Breast epithelium (tissue), 4 donors: ENCODE results near the gene BORCS5. TPM values are rescaled to one million over a fixed set of nuclear protein-coding genes. Genes with fewer than 3 reads are reported as not detected.
A peak's percentile ranks its signal among the peaks of the same experiment; 100 is the strongest.

ENCODE experiments used
- DNase-seq, 2 donors: peaks; one replicate each; pipeline ENCODE4 v3.0.0-alpha.2; 2019; ENCODE audit warnings: low spot score in 2 of 2
- H3K27ac ChIP-seq, 2 donors: fragments of 200-600 bp; sonication (generic) in 1 of 2; one replicate each; pipeline ENCODE4 v1.5.1; 2016 to 2019; ENCODE audit warnings: mild to moderate bottlenecking in 1 of 2
- H3K27me3 ChIP-seq, 2 donors: fragments of 200-600 bp; sonication (generic) in 1 of 2; one replicate each; pipeline versions ENCODE4 v1.5.1 to v1.6.0; 2017 to 2019; ENCODE audit warnings: control low read depth in 1 of 2, mild to moderate bottlenecking in 1 of 2
- H3K36me3 ChIP-seq: fragments of 200-600 bp; one replicate; pipeline ENCODE4 v1.5.1; 2019
- H3K4me1 ChIP-seq, 2 donors: fragments of 200-600 bp; sonication (generic); one replicate each; pipeline ENCODE4 v1.5.1; 2016 to 2019; ENCODE audit warnings: control low read depth in 1 of 2
- H3K4me3 ChIP-seq, 3 donors: fragments of 200-600 bp; sonication (generic); 1 replicate in 2 of 3; 2 replicates in 1 of 3; pipeline ENCODE4 v1.5.1; 2016 to 2019; ENCODE audit warnings: mild to moderate bottlenecking in 3 of 3, moderate library complexity in 2 of 3
- H3K9me3 ChIP-seq, 2 donors: fragments of 200-600 bp; sonication (generic) in 1 of 2; one replicate each; pipeline ENCODE4 v1.5.1; 2016 to 2019; ENCODE audit warnings: control low read depth in 1 of 2
- CTCF ChIP-seq, 3 donors: fragments of 450-650 bp; IDR thresholded peaks; one replicate each; pipeline ENCODE4 v1.5.1; 2016 to 2017; ENCODE audit warnings: antibody characterized with exemption in 3 of 3, mild to moderate bottlenecking in 3 of 3, moderate library complexity in 3 of 3
- POLR2A ChIP-seq: fragments of 450-650 bp; IDR thresholded peaks from one replicate; pipeline ENCODE4 v1.6.1; 2016; ENCODE audit warnings: antibody characterized with exemption, mild to moderate bottlenecking, moderate library complexity
- POLR2AphosphoS5 ChIP-seq, 3 donors: sonication (generic); formaldehyde crosslinking; IDR thresholded peaks; one replicate each; pipeline ENCODE4 v1.6.1; 2017; ENCODE audit warnings: antibody characterized with exemption in 3 of 3
- intact Hi-C: fragments of 100-400 bp; cut with DNase I; formaldehyde crosslinking; loops from one replicate; pipeline ENCODE4 v1.15.1; 2023; ENCODE audit warnings: low total_unique reads
- total RNA-seq, 3 donors: library from RNA; depleted of rRNA; stranded (reverse); fragments of >200 nt; gene quantifications; one replicate each; pipeline ENCODE4 v1.1.0, GENCODE V29; 2016

The BORCS5 gene
- total RNA-seq, 3 donors from 2014 or later: 13.5 to 20.3 (median 17.4) TPM

DNA sequence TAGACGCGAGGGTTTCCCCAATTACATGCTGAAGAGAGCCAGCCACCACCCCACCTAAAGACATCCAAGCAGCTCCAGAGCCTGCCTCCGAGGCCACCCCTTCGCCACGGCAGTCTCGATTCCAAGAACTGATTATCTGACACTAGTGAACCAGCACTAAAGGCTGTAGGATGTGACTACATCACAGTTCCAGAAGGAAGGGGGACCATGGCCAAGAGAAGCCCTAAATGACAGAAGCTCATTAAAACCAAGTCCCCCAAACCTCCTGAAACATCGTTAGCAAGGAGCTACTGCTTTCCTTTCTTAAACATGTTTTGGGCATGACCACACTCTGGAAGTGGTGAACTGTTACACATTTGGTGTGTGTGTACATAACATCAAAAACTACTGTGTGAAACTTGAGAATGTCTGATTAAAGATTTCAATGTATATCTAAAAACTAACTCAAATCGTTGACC is 117.6 kb downstream of the BORCS5 start:
- TF ChIP-seq CTCF (IDR thresholded peaks at IDR 0.05) (no peak), POLR2AphosphoS5 (IDR thresholded peaks at IDR 0.05) (no peak), POLR2A (no peak)
- Histone ChIP-seq H3K27me3 (no peaks in the 10 kb centered on the region), H3K9me3 (no peaks in the 10 kb centered on the region), H3K4me3 (no peak overlapping the region), H3K27ac (peak overlapping the region; percentile 30 to 40), H3K36me3 (peaks cover 5% of the 10 kb centered on the region), H3K4me1 (peaks cover 0 to 7% of the 10 kb centered on the region in 2 donors)
- no peak for DNase-seq
- intact Hi-C loops: no loop called here

DNA sequence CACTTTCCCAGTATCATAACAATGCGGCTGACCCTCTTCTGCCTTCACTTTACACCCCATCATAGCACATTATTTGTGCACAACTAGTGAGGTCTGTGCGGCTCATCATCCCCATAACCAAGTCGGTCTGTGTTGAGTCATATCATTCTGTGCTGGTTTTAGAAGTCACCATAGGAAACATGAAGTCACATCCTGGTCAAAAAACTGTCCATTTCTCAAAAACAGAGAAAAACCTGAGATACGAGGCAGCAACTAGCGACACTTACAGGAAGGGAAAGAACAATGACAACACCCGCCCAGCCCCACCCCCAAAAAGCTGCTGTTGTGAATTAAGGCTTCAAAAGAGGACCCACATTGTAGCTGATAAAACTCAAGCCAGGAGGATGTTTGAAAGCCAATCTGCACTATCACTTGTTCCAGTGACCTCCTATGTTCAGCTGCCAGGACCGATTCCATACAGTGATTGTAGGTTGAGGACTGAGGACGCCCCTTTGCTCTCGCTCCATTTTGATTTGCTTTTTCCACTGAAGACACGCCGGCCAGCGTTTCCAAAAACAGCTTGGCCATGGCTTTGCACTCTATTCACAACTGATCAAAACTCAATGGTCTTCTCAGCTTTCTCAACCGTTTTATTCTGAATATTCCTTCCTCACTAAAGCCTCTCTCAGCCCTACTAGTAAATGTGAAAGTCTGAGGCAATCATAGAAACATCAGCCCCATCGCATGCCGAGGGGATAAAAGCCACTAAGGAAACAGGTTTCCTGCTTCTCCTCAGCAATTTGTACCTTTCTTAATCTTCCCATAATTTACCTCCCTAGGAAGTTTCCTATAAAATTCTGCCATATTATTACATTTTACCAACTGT is 118.3 kb downstream of the BORCS5 start:
- Histone ChIP-seq H3K27me3 (no peaks in the 10 kb centered on the region), H3K4me1 (peaks cover 0 to 7% of the 10 kb centered on the region in 2 donors), H3K27ac (peak overlapping the region; percentile 30 to 40), H3K9me3 (no peaks in the 10 kb centered on the region), H3K4me3 (no peak overlapping the region), H3K36me3 (peaks cover 10% of the 10 kb centered on the region)
- intact Hi-C loops: no loop called here
- no peak for DNase-seq
- TF ChIP-seq POLR2AphosphoS5 (IDR thresholded peaks at IDR 0.05): no peak
- TF ChIP-seq POLR2A: no peak
- TF ChIP-seq CTCF (IDR thresholded peaks at IDR 0.05): no peak

- no peaks in the 10 kb centered on the region for H3K9me3 ChIP-seq
- no peaks in the 10 kb centered on the region for H3K4me1 ChIP-seq
- DNase-seq: no peak
- H3K4me3 ChIP-seq: no peak overlapping the region
- peaks cover 10% of the 10 kb centered on the region for H3K36me3 ChIP-seq
- no peak overlapping the region for H3K27ac ChIP-seq
- TF ChIP-seq CTCF (IDR thresholded peaks at IDR 0.05) (no peak), POLR2A (no peak), POLR2AphosphoS5 (IDR thresholded peaks at IDR 0.05) (no peak)
- H3K27me3 ChIP-seq: no peaks in the 10 kb centered on the region
- intact Hi-C loops: no loop called here
Observed at GRCh38 chr12:12476857-12477531, 120.1 kb downstream of the BORCS5 start.

GRCh38 chr12:12477532-12477890 is 120.6 kb downstream of the BORCS5 start:
- H3K4me1 ChIP-seq: no peaks in the 10 kb centered on the region
- intact Hi-C loops: no loop called here
- H3K36me3 ChIP-seq: peaks cover 10% of the 10 kb centered on the region
- H3K4me3 ChIP-seq: no peak overlapping the region
- H3K27ac ChIP-seq: no peak overlapping the region
- no peaks in the 10 kb centered on the region for H3K9me3 ChIP-seq
- TF ChIP-seq CTCF (IDR thresholded peaks at IDR 0.05): no peak
- TF ChIP-seq POLR2A: no peak
- no peak for TF ChIP-seq POLR2AphosphoS5 (IDR thresholded peaks at IDR 0.05)
- no peaks in the 10 kb centered on the region for H3K27me3 ChIP-seq
- DNase-seq: no peak

DNA sequence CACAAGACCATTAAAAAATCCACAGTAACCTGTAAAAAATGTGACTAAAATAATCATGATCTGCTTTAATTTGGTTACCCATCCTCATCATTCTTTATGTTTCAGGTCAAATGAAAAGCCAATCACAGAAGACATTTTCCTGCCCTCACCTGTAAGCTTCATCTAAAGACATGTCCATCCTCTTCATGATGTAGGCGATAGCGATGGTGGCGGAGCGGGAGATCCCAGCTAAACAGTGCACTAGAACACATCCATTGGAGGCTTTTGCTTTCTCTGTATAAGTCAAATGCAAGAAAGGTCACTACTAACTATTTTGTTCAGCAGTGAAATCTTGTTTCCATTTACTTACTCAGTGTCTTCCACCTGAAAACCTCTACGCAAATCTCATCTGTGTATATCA is 123.2 kb downstream of the BORCS5 start:
- Histone ChIP-seq H3K9me3 (no peaks in the 10 kb centered on the region), H3K4me1 (no peaks in the 10 kb centered on the region), H3K27me3 (no peaks in the 10 kb centered on the region), H3K27ac (no peak overlapping the region), H3K4me3 (no peak overlapping the region), H3K36me3 (peaks cover 10% of the 10 kb centered on the region)
- intact Hi-C loops: no loop called here
- TF ChIP-seq POLR2AphosphoS5 (IDR thresholded peaks at IDR 0.05): no peak
- TF ChIP-seq POLR2A: no peak
- TF ChIP-seq CTCF (IDR thresholded peaks at IDR 0.05): no peak
- no peak for DNase-seq
